BJ (cell line): Measurements from ENCODE around the gene RBMS3. TPM values are rescaled to one million over a fixed set of nuclear protein-coding genes. Genes with fewer than 3 reads are reported as not detected.

Experiments
- CTCF ChIA-PET: fragments of 350-600 bp; formaldehyde crosslinking; extraction: SDS; loops from one replicate; lab custom pipeline; 2021; ENCODE audit warnings: antibody characterized with exemption, inconsistent platforms; lab: Yijun Ruan, JAX
- POLR2A ChIA-PET: fragments of 300-600 bp; sonication (Branson Sonifier 250); formaldehyde crosslinking; extraction: SDS; loops from one replicate; lab custom pipeline; 2021; ENCODE audit warnings: antibody characterized with exemption; lab: Charles Lee
- DNase-seq: peaks from one replicate; pipeline ENCODE4 v3.0.0-alpha.2; 2011; ENCODE audit warnings: low read depth
- H3K27me3 ChIP-seq: 2 replicates; pipeline ENCODE4 v1.6.0; 2011; ENCODE audit warnings: low read length; ENCODE audit not compliant: control insufficient read depth, insufficient read depth
- H3K36me3 ChIP-seq: 2 replicates; pipeline ENCODE4 v1.5.1; 2011; ENCODE audit warnings: low read length; ENCODE audit not compliant: control insufficient read depth, insufficient read depth
- H3K4me3 ChIP-seq: 2 replicates; pipeline ENCODE4 v1.5.1; 2011; ENCODE audit warnings: low read depth, mild to moderate bottlenecking, control low read depth, low read length
- CTCF ChIP-seq: IDR thresholded peaks from 2 replicates; pipeline ENCODE4 v1.5.1; 2011; ENCODE audit warnings: low read depth, mild to moderate bottlenecking, control low read depth, inconsistent platforms, low read length, moderate library complexity; ENCODE audit not compliant: insufficient read depth
- polyA plus RNA-seq: library from polyadenylated mRNA; depleted of rRNA; stranded (reverse); fragments of >200 nt; gene quantifications from 2 replicates; pipeline ENCODE4 v1.2.3, GENCODE V29; 2011

RBMS3 gene
- polyA plus RNA-seq, 1 experiment: 14.5 TPM

GRCh38 chr3:29281094-29281343 lies 148 bp downstream of the RBMS3 start:
- DNase-seq: no peak
- Histone ChIP-seq H3K36me3 (no peaks in the 10 kb centered on the region), H3K27me3 (no peaks in the 10 kb centered on the region), H3K4me3 (peak overlapping the region; percentile 67)
- ChIA-PET CTCF (interaction anchor here (0.7 kb wide), 1 partner anchor 136 kb away, joined by 3 read pairs; no protein-coding TSS in a partner anchor), POLR2A (interaction anchor here (0.6 to 0.7 kb wide), 6 partner anchors 26 to 592 kb away, joined by 3 to 19 read pairs (median 10); no protein-coding TSS in a partner anchor)
- no peak for TF ChIP-seq CTCF

- no peak for DNase-seq
- ChIA-PET POLR2A (interaction anchor here (0.6 to 0.7 kb wide), 7 partner anchors 25 to 1106 kb away, joined by 4 to 19 read pairs (median 6); no protein-coding TSS in a partner anchor), CTCF (interaction anchor here (0.5 to 1.0 kb wide), 3 partner anchors 137 to 428 kb away, joined by 3 read pairs; no protein-coding TSS in a partner anchor)
- Histone ChIP-seq H3K4me3 (peak overlapping the region; percentile 67), H3K36me3 (no peaks in the 10 kb centered on the region), H3K27me3 (no peaks in the 10 kb centered on the region)
- no peak for TF ChIP-seq CTCF
Measured at GRCh38 chr3:29281344-29282241, 722 bp downstream of the RBMS3 start.

GRCh38 chr3:29282427-29283230 lies 1.8 kb downstream of the RBMS3 start:
- Histone ChIP-seq H3K36me3 (no peaks in the 10 kb centered on the region), H3K27me3 (no peaks in the 10 kb centered on the region), H3K4me3 (peak overlapping the region; percentile 67)
- CTCF ChIA-PET: interaction anchor here (1.4 kb wide), 1 partner anchor 138 kb away, joined by 6 read pairs; no protein-coding TSS in a partner anchor
- no peak for TF ChIP-seq CTCF
- DNase-seq: no peak
- POLR2A ChIA-PET: no interaction called here

- no peaks in the 10 kb centered on the region for H3K27me3 ChIP-seq
- DNase-seq: no peak
- H3K36me3 ChIP-seq: no peaks in the 10 kb centered on the region
- CTCF ChIA-PET: interaction anchor here (1.4 kb wide), 1 partner anchor 139 kb away, joined by 6 read pairs; no protein-coding TSS in a partner anchor
- H3K4me3 ChIP-seq: peak overlapping the region; percentile 67
- TF ChIP-seq CTCF: no peak
- POLR2A ChIA-PET: no interaction called here
Measured at GRCh38 chr3:29283231-29284119, 2.6 kb downstream of the RBMS3 start.
